G401 (cell line): ENCODE data around the gene MYO7B. TPM values are rescaled to one million over a fixed set of nuclear protein-coding genes. Genes with fewer than 3 reads are reported as not detected.

Experiments
- DNase-seq: peaks from one replicate; pipeline ENCODE4 v3.0.0-alpha.2; 2015; ENCODE audit warnings: low spot score
- in situ Hi-C: cut with HindIII; loops from 2 replicates; pipeline ENCODE4 v1.10.0; 2016; ENCODE audit warnings: low sequenced_read_pairs, mixed read lengths
- total RNA-seq: library from RNA; depleted of rRNA; stranded (reverse); fragments of >200 nt; shearing (Covaris generic); gene quantifications from 2 replicates; pipeline ENCODE4 v1.2.3, GENCODE V29; 2014

The MYO7B gene
- total RNA-seq, 1 experiment from 2014 or later, result not detected

DNA sequence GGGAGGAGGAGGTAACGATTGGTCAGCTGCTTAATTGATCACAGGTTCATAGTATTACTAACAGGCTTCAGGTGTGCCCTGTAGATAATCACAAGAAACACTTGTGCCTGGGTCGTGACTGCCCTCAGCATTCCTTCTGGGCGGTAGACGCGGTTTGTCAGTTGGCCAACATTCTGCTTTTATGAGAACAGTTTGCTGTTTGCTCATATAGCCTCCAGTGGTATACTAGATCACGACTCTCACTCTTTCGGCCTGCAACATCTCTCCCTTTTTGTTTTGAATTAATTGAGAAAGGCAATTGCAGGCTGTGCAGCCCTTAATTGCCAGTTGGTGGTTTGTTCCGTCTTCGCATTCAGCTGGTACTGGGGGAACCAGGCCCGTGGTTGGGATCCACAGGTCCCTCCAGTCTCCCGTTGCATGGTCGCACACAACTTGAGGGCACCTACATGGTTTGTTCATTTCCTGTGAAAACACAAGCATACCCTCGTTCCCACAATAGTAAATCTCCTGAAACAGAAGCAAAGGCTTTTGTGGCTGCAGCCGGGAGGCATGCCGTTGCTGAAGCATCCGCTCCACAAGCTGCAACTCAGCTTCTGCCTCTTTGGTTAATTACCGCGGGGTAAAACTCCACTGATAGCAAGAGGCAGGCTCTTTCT, 80.2 kb downstream of the MYO7B start:
- in situ Hi-C loops, result no loop called here
- DNase-seq, result no peak

DNA sequence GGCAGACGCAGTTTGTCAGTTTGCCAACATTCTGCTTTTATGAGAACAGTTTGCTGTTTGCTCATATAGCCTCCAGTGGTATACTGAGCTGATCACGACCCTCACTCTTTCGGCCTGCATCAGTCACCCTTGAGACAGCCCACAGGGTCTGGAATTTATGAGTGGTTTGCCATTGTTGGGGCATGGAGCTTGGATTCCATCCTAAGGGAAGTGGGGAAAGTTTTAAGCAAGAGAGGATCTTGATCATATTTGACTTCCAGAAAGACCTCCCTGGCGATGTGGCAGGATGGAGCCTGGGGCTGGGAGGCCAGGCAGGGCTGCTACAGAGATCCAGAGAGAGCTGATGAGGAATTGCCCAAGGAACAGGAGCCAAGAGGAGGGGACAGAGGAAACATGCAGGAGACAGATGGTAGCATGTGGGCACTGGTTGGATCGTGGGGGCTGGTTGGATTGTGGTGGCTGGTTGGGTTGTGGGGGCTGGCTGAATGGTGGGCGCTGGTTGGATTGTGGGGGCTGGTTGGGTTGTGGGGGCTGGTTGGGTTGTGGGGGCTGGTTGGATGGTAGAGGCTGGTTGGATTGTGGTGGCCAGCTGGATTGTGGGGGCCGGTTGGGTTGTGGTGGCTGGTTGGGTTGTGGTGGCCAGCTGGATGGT, 83.2 kb downstream of the MYO7B start:
- DNase-seq, result no peak
- in situ Hi-C loops, result no loop called here

DNA sequence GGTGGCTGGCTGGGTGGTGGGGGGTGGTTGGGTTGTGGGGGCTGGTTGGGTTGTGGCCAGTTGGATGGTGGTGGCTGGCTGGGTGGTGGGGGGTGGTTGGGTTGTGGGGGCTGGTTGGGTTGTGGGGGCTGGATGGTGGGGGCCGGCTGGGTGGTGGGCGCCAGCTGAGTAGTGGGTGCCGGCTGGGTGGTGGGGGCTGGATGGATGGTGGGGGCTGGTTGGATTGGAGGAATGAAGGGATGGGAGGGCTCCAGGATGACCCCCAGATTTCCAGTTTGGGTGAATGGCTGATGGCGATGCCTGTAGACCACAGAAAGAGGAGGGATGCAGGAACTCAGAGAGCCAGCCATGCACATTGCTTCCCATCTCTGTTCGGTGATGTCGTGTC, 83.7 kb downstream of the MYO7B start:
- DNase-seq, result no peak
- in situ Hi-C loops, result no loop called here

DNA sequence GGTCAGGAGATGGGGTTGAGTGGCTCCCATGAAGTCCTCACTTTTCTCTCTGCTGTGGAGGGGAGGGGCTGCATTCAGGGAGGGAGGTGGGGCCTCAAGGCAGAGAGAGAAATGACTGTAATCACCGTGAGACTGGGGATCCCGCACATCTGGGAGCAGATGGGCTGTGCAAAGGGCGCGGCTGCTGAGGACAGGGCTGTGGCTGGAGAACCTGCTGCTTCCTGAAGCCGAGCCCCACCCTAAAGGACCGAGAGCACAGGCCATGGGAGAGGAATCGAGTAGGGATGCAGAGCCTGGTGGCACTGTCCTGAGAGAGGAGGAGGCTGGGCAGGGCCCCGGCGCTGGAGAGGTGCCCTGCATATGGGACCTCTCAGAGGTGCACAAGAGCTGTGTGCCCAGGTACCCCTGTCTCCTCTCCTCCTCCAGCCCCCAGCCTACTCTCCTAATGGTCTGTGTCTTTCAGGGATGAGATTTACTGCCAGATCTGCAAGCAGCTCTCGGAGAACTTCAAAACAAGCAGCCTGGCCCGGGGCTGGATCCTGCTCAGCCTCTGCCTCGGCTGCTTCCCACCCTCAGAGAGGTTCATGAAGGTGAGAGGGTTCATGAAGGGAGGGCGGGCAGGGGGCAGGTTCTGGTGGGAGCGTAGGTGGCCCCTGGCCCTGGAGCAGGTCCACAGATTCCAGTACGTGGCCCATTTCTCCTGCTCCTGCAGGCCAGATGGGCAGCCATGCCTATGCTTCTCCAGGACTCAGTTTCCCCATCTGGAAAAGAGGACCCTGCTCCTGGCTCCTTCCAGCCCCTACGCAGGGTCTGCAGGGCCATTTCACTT, 84.6 kb downstream of the MYO7B start:
- in situ Hi-C loops, result no loop called here
- DNase-seq, result no peak

DNA sequence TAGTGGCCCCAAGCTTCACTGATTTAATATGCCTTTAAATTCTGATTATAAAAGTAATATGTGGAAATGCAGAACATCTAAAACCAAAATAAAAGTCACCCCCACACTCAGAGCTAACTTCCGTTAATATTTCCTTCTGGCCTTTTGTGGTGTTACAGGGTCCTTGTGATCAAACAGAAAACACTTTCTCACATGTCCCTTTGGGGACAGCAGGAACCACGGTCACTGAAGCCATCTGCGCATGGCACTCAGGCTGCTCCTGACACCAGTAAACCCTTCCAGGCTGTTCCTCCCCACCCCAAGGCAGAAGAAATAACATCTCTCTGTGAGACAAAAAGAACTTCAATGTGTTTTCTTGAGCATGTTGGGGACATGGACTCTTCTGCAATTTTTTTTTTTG, 85.4 kb downstream of the MYO7B start:
- in situ Hi-C loops, result no loop called here
- no peak for DNase-seq

DNA sequence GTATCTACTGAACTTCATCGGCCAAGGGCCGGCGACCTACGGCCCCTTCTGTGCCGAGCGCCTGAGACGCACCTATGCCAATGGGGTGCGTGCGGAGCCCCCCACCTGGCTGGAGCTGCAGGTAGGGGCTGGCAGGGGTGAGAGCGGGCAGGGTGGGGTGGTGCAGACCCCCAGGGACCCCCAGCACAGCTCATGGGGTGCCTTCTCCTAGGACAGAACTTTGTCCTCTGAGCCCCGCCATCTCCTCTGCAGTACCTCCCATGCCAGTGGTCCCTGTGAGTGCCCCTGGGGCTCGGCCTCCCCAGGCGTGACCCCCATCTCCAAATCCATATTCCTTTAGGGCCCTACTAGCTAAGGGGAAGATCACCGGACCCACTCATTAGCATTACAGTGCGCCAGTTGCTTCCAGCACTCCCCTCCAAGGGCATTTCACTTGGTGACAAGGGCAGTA, 86.5 kb downstream of the MYO7B start:
- DNase-seq, result no peak
- in situ Hi-C loops, result no loop called here

DNA sequence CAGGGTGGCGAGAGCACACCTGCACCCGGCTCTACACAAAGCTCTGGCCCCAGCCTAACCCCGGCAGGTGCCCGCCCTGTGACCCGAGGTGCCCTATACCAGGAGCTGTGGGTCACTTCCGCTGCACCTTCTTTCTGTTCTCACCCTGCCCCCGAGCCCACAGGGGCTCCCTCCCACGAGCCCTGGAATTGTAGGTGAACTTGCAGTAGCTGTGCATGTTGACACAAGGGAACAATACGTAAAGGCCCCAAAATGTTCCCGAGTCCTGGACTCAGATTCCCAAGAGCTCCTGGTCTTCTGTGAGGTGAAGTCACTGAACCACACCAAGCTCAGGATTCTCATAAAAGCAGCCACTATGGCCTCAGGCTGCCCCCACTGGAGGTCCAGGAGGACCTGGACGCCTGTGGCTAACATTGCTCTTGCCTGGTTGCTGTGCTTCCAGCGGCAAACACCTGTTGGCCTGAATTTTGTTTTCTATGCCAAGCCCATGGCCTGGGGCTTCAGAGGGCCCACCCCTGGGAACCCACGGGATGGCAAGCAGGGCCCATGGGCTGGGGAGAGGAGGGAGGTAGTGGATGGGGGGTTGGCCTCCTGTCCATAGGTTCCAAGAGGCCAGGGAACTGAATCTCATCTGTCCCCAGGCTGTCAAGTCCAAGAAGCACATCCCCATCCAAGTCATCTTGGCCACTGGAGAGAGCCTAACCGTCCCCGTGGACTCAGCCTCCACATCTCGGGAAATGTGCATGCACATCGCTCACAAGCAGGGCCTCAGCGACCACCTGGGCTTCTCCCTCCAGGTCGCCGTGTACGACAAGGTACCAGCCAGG, 87.3 kb downstream of the MYO7B start:
- DNase-seq, result no peak
- in situ Hi-C loops, result no loop called here

DNA sequence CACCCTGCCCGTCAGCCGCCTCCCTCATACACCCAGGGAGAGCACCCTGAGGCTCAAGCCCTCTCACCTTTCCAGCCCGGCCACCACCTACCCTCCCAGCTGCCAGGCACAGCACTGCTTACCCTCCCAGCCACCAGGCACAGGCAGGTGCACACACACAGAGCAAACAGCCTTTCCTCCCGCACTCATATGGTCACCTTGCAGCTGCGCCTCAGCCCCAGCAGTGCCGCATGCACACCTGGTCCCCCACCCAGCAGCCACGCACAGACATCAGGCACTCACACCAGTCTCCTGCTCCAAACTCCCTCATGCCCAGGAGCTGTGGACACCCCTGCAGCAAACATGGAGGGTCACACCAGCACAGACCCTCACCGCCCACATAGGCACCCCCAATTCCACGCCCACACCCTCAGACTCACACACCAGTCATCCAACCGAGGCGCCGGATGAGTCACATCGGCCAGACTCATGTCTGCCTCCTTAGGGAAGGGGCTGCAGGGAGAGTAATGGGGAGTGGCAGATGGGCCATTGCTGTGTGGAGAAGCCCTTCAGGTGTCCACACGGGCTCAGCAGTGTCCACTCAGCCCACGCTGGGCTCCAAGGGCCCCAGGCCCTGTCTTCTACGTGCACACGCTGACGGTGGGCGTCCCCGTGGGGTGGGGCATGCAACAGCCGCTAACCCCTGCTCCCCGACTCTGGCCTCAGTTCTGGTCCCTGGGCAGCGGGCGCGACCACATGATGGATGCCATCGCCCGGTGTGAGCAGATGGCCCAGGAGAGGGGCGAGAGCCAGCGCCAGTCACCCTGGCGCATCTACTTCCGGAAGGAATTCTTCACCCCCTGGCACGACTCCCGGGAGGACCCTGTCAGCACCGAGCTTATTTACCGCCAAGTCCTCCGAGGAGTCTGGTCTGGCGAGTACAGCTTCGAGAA, 88.2 kb downstream of the MYO7B start:
- DNase-seq, result no peak
- in situ Hi-C loops, result no loop called here

DNA sequence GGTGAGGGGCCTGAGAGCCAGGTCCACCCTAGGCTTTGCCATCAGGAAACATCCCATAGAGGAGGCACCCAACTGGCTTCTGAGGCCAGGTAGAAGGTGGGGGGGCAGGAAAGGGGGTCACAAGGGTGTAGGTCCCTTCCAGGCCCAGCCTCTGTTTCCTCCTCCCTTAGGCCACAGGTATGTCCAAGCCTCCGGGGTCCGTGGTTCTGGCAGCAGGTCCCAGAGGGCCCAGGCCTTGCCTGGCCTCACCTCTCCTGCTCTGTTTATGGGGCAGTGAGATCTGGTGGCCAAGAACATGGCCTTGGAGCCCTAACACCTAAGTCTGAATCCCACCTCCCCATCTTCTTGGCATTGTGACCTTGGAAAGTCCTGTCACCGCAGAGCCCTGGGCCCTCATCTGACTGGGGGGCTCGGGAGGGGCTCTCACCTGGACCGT, 88.9 kb downstream of the MYO7B start:
- DNase-seq, result no peak

DNA sequence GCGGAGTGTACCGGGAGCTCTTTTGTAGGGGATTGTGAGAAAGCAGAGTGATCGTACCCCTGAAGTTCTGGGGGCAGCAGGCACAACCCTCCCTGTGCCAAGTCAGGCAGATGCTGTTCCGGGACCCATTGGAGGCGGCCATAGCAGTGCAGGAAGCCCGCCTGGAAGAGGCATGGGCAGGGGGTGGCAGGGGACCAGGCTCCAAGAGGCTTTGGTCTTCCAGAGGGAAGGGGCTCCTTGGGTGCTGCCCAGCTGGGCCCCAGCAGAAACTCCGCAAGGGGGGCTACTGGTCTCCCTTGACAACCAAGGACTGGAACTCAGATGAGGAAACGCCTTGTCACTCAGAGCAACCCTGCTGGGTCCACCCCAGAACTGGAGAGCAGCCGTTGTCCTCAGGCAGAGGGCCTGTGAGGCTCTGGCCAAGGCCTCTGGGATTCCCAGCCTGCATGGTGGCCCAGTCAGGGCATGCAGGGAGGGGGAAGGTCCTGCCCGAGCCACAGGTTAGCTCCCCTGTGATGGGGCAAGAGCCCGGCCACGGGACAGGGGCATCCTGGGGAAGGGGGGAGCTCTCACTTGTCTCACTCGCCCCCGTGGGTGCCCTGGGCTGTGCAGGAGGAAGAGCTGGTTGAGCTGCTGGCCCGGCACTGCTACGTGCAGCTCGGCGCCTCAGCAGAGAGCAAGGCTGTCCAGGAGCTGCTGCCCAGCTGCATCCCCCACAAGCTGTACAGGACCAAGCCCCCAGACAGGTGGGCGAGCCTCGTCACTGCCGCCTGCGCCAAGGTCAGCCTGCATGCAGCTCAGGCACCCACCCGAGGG, 89.5 kb downstream of the MYO7B start:
- in situ Hi-C loops, result no loop called here
- DNase-seq, result no peak

More for the DNA sequence above, 88.9 kb downstream of the MYO7B start:
- in situ Hi-C loops, result no loop called here

DNA sequence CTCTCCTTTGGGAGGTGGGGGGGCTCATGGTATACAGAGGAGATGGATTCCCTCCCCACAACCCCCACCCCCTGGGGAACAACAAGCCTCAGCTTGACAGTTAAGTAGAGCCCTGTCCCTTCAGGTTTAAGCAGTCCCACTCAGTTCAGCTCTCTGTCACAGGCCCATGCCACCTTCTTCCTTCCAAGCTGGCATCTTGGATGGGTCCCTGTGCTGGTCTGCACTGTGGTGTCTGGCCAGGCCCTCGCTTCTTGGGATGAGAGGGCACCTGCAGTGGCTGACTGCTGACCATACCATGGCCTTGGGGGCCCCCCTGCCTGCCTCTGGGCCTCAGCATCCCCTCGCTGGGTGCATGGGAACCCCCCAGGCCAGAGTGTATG, 90.1 kb downstream of the MYO7B start:
- DNase-seq, result no peak
- in situ Hi-C loops, result no loop called here

DNA sequence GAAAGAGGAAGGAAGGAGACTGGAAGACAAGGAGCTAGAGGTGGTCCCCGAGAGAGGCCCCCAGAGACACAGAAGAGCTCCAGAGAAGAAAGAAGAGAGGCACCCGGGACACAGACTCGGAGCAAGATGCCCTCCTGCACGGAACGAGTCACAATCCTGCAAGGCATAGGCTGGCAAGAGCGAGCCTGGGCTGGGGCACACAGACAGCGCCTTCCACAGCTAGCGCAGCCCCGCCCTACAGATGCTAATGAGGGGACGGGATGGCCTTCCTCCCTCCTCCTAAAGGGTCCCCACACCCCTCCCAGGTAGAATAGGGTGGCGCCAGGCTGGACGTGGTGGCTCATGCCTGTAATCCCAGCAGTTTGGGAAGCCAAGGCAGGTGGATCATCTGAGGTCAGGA, 90.7 kb downstream of the MYO7B start:
- DNase-seq, result no peak
- in situ Hi-C loops, result no loop called here

DNA sequence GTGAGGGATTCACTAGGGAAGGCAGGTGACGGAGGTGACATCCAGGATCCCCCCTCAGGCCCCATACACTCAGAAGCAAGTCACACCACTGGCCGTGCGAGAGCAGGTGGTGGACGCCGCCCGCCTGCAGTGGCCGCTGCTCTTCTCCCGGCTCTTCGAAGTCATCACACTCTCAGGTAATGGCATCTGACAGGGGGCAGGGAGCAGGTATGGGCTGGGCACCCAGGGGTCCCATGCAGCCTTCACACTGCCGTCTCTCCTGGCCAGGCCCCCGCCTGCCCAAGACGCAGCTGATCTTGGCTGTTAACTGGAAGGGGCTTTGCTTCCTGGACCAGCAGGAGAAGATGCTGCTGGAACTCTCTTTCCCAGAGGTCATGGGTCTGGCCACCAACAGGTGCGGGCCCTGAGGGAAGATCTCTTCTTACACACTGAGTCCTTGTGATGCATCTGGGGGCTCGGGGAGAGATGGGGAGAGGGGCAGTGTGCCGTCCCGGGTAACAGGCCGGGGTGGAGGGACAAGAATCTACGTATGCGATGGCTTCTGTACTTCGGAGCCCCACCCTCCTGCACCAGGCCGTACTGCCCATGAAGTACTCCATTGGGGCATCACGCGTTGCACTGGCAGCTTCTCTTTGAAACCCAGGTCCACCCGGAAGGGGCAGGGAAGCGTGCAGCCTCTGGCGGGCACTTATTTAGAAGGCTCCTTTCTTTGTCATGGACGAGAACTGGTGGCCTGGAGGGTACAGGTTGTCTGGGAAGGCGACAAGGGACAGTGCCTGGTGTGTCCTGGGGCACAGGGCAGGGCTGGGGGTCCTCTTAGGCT, 91.6 kb downstream of the MYO7B start:
- no peak for DNase-seq
- in situ Hi-C loops, result no loop called here

DNA sequence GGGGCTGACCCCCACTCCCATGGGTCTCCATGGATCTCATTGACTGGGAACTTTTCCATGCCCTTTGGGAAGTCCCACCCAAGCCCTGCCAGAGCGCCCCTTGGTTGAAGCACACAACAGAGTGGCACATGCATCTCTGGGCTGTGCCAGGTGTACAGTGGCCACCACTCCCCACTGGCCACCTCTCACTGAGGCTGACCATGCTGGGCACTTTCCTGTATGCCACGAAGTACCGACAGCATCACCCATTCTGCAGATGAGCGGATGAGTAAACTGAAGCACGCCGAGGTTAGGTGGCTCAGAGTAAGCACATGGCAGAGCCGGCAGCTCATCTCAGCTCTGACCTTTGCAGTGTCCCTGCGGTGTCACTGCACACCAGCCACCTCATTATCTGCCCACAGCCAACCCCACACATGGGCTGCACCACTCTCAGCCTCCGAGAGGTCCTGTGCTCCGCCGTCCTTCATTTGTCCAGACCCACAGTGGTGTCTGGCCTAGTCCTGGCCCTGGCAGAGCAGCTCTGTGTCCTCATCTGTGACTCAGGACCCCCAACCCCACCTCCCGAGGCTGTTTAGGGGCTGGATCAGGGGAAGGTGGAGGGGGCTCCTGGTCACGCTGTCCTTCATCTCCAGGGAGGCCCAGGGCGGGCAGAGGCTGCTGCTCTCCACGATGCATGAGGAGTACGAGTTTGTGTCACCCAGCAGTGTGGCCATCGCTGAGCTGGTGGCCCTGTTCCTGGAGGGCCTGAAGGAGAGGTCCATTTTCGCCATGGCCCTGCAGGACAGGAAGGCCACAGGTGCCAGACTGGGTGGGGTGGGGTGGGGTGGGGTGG, 92.5 kb downstream of the MYO7B start:
- DNase-seq, result no peak
- in situ Hi-C loops, result no loop called here

DNA sequence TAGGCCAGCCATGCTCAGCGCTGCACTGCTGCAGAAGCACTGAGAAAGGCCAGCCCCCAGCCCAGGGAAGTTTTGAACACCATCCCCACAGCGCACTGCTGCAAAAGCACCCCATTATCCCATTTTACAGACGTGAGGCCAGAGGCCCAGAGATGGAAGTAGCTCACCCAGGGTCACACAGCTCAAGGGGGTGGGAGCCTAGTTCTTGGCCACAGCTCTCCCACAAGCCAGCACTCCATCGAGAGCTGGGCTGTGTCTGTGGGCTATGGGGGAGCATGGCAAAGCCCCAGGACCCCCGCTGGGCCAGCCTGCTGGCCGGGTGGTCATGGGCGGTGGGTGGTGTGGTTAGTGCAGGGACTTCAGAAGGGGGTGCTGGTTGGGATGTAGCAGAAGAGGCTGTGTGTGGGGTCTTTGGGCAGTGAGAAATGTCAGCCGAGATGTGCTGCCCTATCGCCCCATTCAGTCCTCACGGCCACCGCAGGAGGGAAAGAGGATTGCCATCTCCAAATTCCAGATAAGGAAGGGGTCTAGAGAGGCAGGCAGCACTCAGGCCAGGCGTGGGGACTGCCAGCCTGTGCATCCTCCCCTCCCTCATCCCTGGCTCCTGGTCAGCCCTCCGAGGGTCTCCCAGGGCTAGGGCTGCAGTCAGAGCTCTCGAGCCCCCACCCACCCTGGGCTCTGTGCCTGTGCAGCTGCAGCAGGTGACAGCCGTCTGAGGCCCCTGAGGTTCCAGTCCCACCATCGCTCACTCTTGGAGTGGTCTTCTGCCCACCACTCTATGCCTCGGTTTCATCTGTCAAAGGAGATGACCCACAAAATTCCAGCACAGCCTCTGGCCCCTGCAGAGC, 93.5 kb downstream of the MYO7B start:
- in situ Hi-C loops, result no loop called here
- DNase-seq, result no peak
